HG02759 (cell line): ENCODE results near the gene LY6G5C.

Experiments used
- ATAC-seq: cut with Tn5 transposase; IDR thresholded peaks from one replicate; pipeline ENCODE4 v1.9.1; 2021; ENCODE audit warnings: mild to moderate bottlenecking, moderate library complexity; ENCODE audit not compliant: unreplicated experiment

LY6G5C gene

GRCh38 chr6:31642798-31643570 is 37.9 kb downstream of the LY6G5C start:
- no peak for ATAC-seq

GRCh38 chr6:31641370-31641769 is 39.5 kb downstream of the LY6G5C start:
- ATAC-seq: no peak

DNA sequence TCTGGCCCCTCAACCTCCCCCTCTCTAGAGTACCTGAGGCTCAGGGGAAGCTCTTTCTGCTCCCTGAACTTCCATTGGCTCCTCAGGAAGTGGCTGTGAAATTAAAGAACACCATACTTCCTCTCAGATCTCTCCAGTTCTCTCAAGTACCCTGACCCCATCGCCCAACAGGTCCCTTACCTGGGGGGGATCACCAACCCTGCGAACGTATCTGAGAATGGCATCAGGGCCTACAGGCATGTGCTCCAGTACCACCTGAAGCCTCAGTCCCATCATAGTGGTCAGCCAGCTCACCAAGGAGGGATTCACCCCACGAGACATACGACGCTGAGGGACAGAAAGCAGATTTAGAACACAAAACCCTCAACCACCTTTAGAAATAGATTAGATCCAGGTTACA is 40.3 kb downstream of the LY6G5C start:
- no peak for ATAC-seq

DNA sequence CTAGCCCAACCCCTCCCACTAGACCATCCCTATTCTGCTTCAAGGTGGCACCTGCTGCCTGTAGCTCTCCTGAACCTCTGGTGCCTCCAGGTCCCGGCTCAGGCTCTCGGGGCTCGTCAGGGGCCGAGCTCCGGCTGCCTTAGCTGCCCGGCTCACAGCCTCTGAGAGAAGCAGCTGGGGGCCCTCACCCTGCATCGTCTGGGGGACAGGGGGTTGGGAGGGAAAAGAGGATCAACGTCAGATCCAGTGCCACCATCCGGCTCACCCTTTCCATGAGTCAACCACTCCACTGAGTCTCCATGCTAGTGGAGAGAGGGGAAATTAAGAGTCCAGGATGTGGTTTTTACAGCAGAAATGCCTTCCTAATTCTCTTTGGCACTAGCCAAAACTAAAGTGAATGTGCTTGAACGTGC is 41.4 kb downstream of the LY6G5C start:
- ATAC-seq: no peak

GRCh38 chr6:31639043-31639442 is 41.8 kb downstream of the LY6G5C start:
- ATAC-seq: no peak

DNA sequence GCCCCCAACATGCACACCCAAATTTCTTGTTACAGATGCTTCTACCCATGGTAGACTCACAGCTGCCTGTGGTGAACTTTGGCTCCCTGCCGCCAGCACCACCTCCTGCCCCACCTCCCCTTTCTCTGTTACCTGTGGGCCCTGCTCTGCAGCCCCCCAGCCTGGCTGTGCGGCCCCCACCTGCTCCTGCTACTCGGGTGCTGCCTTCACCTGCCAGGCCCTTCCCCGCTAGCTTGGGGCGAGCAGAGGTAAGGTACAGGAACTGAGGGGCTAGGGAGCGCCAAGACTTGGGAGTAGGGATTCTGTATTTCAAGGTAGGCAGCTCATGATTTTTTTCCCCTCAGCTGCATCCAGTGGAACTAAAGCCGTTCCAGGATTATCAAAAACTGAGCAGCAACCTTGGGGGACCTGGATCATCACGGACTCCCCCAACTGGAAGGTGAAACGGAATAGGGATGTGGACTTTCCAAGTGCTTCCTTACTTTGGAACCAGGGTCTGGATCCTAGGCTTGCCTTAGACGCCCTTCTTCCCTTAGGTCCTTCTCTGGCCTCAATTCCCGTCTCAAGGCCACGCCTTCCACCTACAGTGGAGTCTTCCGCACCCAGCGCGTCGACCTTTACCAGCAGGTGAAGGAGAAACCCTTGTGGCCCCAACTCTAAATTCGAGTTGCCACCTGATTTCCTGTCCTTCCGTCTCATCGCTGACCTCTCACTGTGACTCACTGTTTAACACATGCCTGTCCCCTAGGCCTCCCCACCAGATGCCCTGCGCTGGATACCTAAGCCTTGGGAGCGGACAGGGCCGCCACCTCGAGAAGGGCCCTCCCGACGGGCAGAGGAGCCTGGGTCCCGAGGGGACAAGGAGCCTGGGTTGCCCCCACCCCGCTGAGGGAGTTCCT is 43.9 kb downstream of the LY6G5C start:
- ATAC-seq: no peak

GRCh38 chr6:31634969-31635575 is 45.8 kb downstream of the LY6G5C start:
- ATAC-seq: no peak

DNA sequence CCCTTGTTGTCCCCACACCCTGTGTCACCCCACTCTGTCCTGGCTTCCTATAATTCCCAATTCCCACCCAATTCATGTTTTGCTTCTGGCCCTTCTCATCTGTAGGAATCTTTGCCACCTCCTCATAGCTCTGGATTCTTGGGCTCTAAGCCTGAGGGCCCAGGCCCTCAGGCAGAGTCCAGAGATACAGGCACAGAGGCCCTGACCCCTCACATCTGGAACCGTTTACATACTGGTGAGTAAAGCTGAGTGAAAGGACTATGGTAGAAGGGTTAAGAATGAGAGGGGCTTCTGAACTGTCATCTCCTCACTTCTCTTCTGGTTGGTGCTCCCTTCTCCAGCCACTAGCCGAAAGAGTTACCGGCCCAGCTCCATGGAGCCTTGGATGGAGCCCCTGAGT is 46.7 kb downstream of the LY6G5C start:
- no peak for ATAC-seq

GRCh38 chr6:31633447-31633846 is 47.4 kb downstream of the LY6G5C start:
- ATAC-seq: no peak

DNA sequence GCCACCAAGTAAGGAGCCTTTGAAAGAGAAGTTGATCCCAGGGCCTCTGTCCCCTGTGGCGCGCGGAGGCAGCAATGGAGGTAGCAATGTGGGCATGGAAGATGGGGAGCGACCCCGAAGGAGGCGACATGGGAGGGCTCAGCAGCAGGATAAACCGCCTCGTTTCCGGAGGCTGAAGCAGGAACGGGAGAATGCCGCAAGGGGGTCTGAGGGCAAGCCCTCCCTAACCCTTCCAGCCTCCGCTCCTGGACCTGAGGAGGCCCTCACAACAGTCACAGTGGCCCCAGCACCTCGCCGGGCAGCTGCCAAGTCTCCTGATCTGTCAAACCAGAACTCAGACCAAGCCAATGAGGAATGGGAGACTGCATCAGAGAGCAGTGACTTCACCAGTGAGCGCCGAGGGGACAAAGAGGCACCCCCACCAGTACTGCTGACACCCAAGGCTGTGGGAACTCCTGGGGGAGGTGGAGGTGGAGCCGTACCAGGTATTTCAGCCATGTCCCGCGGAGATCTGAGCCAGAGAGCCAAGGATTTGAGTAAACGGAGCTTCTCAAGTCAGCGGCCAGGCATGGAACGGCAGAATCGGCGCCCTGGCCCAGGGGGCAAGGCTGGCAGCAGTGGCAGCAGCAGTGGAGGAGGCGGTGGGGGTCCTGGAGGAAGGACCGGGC is 48.5 kb downstream of the LY6G5C start:
- ATAC-seq: no peak

GRCh38 chr6:31631681-31632278 is 49.1 kb downstream of the LY6G5C start:
- no peak for ATAC-seq

- no peak for ATAC-seq
Measured at GRCh38 chr6:31631209-31631608, 49.7 kb downstream of the LY6G5C start.

- no peak for ATAC-seq
Measured at GRCh38 chr6:31630177-31630934, 50.5 kb downstream of the LY6G5C start.

DNA sequence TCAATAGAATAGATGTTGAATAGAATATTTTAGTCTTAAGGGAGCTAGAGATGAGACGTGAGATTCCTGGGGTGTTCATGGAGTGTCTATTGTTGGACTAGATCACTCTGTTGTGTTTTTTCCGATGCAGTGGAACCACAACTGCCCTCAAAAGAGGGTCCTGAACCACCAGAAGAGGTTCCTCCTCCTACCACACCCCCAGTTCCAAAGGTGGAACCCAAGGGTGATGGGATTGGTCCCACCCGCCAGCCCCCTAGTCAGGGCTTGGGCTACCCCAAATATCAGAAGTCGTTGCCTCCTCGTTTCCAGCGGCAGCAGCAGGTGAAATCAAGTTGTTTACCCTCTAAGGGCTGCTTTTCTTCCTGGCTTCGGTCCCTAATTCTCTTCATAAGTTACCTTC is 51.9 kb downstream of the LY6G5C start:
- no peak for ATAC-seq

GRCh38 chr6:31627690-31628287 is 53.1 kb downstream of the LY6G5C start:
- ATAC-seq: no peak

DNA sequence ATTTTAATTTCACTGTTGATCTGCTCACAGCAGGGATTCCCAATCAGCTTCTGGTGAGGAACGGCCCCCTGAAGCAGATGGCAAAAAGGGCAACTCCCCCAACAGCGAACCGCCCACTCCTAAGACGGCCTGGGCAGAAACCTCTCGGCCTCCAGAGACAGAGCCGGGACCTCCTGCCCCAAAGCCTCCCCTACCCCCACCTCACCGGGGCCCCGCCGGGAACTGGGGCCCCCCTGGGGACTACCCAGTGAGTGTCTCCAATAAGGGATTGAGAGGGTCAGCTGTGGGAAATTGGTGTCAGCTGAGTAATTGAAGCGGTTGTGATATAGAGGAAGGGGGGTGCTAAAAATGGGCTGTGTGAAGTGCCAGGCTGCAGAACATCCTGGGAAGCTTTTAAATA is 53.9 kb downstream of the LY6G5C start:
- no peak for ATAC-seq
